DMS 273 treated with DMSO at 0.1 percent for 48 hours (cell line): ENCODE measurements around the gene IL23A.
A peak's percentile ranks its signal among the peaks of the same experiment; 100 is the strongest.
"Not testable (repeated sequence)": the region's sequence is repeated elsewhere in the genome, so short reads cannot be mapped to it uniquely, and the experiment has no call there.

Experiments
- DNase-seq: peaks from one replicate; lab custom pipeline; 2025; lab: John Stamatoyannopoulos, UW

The IL23A gene

GRCh38 chr12:56338308-56339157 lies at the start of gene IL23A:
Gene IL23A (plus strand): TSS chr12:56338884. CDS start chr12:56339045, 161 bp downstream.
- DNase-seq: no peak

GRCh38 chr12:56293795-56294194 lies 44.9 kb upstream of the IL23A start:
- no peak for DNase-seq

GRCh38 chr12:56296295-56296694 lies 42.4 kb upstream of the IL23A start:
- DNase-seq: no peak

- no peak for DNase-seq
Measured at GRCh38 chr12:56297400-56297799, 41.3 kb upstream of the IL23A start.

- DNase-seq: no peak
Measured at GRCh38 chr12:56298828-56299227, 39.9 kb upstream of the IL23A start.

GRCh38 chr12:56299308-56299852 lies 39.3 kb upstream of the IL23A start:
- DNase-seq: no peak

GRCh38 chr12:56299853-56300643 lies 38.6 kb upstream of the IL23A start, which contains the start of gene CS:
Gene CS (minus strand): TSS chr12:56300330. CDS start chr12:56300201, 129 bp downstream.
- DNase-seq: peak; percentile 82

- DNase-seq: no peak
Measured at GRCh38 chr12:56300644-56301464, 37.8 kb upstream of the IL23A start.

- DNase-seq: no peak
Measured at GRCh38 chr12:56304276-56304675, 34.4 kb upstream of the IL23A start.

- DNase-seq: no peak
Measured at GRCh38 chr12:56304872-56305590, 33.7 kb upstream of the IL23A start.

- no peak for DNase-seq
Measured at GRCh38 chr12:56307221-56307965, 31.3 kb upstream of the IL23A start.

GRCh38 chr12:56308714-56309113 lies 30.0 kb upstream of the IL23A start:
- no peak for DNase-seq

GRCh38 chr12:56311003-56311402 lies 27.7 kb upstream of the IL23A start:
- no peak for DNase-seq

GRCh38 chr12:56315249-56315621 lies 23.4 kb upstream of the IL23A start:
- DNase-seq: no peak

GRCh38 chr12:56315622-56316473 lies 22.8 kb upstream of the IL23A start, which contains the start of gene CNPY2:
Gene CNPY2 (minus strand): TSS chr12:56315988. CDS start chr12:56315217, 771 bp downstream.
- peak; percentile 96 for DNase-seq

- no peak for DNase-seq
Measured at GRCh38 chr12:56317675-56318074, 21.0 kb upstream of the IL23A start.

- no peak for DNase-seq
Measured at GRCh38 chr12:56321027-56321426, 17.7 kb upstream of the IL23A start.

- not testable (repeated sequence) for DNase-seq
Measured at GRCh38 chr12:56321610-56322009, 17.1 kb upstream of the IL23A start.

GRCh38 chr12:56324206-56324605 lies 14.5 kb upstream of the IL23A start:
- DNase-seq: no peak
